ENCODE data around the gene COL18A1. TPM values are rescaled to one million over a fixed set of nuclear protein-coding genes. Genes with fewer than 3 reads are reported as not detected.

Gene COL18A1
- total and polyA plus RNA-seq, 5 donors, result 52.3 to 134 (median 80.5) TPM

DNA sequence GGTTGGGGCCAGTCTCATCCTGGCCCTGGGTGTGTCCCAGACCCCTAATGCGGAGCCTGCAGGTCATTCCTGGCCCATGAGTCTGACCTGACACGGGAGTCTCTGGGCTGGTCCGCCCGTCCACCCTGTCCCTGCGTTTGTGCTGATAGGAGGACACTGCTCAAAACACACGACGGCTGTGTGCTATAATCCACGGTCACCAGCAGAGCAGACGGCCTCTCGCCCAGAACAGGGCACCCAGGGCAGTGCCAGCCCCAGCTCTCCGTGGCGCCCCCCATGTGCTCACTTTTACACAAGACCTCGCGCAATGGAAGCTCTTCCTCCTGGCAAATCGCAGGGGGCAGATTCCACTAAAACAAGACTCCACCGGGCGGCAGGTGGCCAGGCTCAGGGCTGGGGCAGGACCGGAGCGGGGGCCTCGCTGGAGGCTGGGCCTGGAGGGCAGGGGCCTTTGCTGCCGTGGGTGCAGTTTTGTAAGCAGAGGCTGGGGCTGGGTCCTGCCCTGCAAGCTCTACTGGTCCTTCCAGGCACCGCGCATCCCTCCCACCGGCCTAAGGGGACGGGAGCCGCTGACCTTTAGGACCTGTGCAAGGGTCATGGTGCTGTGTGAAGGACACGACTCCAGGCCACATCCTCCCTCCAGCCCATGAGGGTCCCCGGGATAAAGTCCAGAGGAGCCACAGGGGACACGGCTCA, 147.9 kb downstream of the COL18A1 start:
- DNase-seq (peak in 2 of 3 donors; percentile 11 to 48), ATAC-seq (no peak)
- 87% methylated on average over 29 of the region's 29 CpGs for WGBS

DNA sequence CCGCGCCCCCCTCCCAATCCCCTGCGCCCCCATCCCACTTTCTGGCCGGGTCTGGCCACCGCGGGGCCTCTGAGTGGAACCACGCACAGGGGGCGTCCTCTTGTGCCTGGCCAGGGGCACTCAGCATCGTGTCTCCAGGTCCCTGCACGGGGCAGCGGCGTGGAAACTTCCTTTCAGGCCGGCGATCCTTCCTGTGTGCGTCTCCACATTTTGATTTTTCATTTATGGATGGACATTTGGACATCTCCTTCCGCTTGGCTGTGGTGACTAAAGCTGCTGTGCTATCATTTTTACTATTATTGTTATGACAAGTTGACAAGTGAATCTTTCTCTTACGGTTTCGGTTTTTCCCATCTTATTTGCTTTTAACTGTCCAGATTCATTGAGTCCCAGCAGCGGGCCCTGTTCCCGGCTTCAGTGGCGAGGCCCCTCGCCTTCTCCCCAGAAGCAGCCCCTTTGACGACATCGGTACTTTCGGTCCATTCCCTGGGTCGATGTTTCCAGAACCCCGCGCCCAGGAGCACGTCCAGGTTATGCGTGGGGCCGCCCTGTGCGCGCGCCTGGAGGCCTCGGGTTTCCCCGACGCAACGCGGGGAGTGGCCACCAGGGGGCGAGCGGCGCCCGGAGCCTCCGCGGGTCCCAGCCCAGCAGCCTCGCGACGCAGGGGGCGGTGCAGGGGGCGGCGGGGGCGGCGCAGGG, 149.7 kb downstream of the COL18A1 start:
- H3K27ac ChIP-seq (ENCODE audit: low read length), result peak overlapping the region; percentile 1
- H3K27me3 ChIP-seq (ENCODE audit: control insufficient read depth, insufficient read depth), result no peaks in the 10 kb centered on the region
- H3K4me1 ChIP-seq (ENCODE audit: control insufficient read depth, insufficient read depth, low read length), result no peaks in the 10 kb centered on the region
- H3K9me3 ChIP-seq (ENCODE audit: control insufficient read depth, low read length), result no peaks in the 10 kb centered on the region
- ATAC-seq, result peak; percentile 84
- WGBS, result 4% methylated on average over 53 of the region's 53 CpGs
- H3K4me3 ChIP-seq (ENCODE audit: low read length), result peak overlapping the region; percentile 66
- intact Hi-C loops (cut with DNase I), result loop anchor here in 3 of 4 donors (2.0 to 10.0 kb wide), 6 partner anchors 42 to 370 kb away; no protein-coding TSS in a partner anchor
- DNase-seq, result peak; percentile 81 to 95 (median 95)

More for the DNA sequence above, 147.9 kb downstream of the COL18A1 start:
- H3K4me3 ChIP-seq (ENCODE audit: low read length), result no peak overlapping the region
- no peak overlapping the region for H3K27ac ChIP-seq (ENCODE audit: low read length)
- no peaks in the 10 kb centered on the region for H3K4me1 ChIP-seq (ENCODE audit: control insufficient read depth, insufficient read depth, low read length)
- H3K9me3 ChIP-seq (ENCODE audit: control insufficient read depth, low read length), result no peaks in the 10 kb centered on the region
- H3K27me3 ChIP-seq (ENCODE audit: control insufficient read depth, insufficient read depth), result no peaks in the 10 kb centered on the region
- intact Hi-C loops (cut with DNase I), result loop anchor here in 2 of 4 donors (10.0 kb wide), 2 partner anchors 272 to 372 kb away; no protein-coding TSS in a partner anchor

DNA sequence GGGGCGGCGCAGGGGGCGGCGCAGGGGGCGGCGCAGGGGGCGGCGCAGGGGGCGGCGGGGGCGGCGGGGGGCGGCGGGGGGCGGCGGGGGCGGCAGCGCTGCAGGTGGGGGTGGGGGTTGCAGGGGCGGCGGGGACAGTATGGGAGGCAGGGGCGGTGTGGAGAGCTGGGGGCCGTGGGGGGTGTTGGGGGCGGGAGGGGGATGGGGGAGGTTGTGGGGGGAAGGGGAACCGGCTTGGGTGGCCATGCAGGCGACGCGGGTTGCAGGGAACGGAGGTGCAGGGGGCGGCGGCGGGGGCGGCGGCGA, 150.2 kb downstream of the COL18A1 start:
- Histone ChIP-seq H3K4me3 (ENCODE audit: low read length) (peak overlapping the region; percentile 66), H3K27me3 (ENCODE audit: control insufficient read depth, insufficient read depth) (no peaks in the 10 kb centered on the region), H3K4me1 (ENCODE audit: control insufficient read depth, insufficient read depth, low read length) (no peaks in the 10 kb centered on the region), H3K9me3 (ENCODE audit: control insufficient read depth, low read length) (no peaks in the 10 kb centered on the region), H3K27ac (ENCODE audit: low read length) (no peak overlapping the region)
- WGBS, result 2% methylated on average over 20 of the region's 34 CpGs
- DNase-seq (no peak), ATAC-seq (no peak)
- intact Hi-C loops (cut with DNase I), result loop anchor here in 3 of 4 donors (2.0 to 10.0 kb wide), 6 partner anchors 42 to 370 kb away; no protein-coding TSS in a partner anchor

DNA sequence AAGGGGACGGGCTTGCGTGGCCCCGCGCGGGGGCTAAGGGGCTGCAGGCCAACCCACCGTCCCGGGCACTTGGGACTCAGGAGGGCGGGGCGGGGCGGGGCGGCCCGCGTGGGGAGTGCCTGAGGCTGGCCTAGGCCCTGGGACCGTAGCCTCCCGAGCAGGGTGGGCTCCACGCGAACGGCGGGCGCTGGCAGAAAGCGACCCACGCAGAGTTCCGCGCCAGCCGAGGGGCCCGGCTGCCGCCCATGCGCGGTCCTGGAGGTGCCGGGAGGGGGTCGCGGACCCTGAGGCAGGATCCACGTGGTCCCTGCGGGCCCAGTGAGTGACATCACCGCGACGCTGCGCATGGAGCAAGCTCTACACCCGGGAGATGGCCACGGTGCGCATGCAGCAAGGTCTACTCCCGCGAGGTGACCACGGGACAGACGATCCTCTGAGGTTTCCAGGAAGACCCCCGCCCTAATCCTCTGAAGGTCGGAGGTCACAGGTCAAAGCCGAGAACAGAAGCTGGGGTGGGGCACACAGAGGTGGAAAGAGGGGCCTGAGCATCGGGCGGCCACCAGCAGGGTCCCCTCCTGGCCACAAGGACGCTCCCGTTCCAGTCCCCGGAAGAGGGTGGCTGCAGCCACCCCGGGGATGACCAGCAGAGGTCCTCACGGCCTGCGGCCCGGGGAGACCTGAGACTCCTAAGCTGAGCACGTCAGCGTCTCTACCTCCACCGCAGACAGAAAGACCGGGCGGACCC, 150.8 kb downstream of the COL18A1 start:
- H3K27me3 ChIP-seq (ENCODE audit: control insufficient read depth, insufficient read depth), result no peaks in the 10 kb centered on the region
- intact Hi-C loops (cut with DNase I), result loop anchor here (2.0 to 10.0 kb wide), 6 partner anchors 41 to 369 kb away; no protein-coding TSS in a partner anchor
- ATAC-seq, result peak; percentile 84 to 86
- H3K4me1 ChIP-seq (ENCODE audit: control insufficient read depth, insufficient read depth, low read length), result no peaks in the 10 kb centered on the region
- peak overlapping the region; percentile 66 for H3K4me3 ChIP-seq (ENCODE audit: low read length)
- DNase-seq, result peak; percentile 73 to 90 (median 90)
- no peaks in the 10 kb centered on the region for H3K9me3 ChIP-seq (ENCODE audit: control insufficient read depth, low read length)
- WGBS, result under 1% methylated on average over 62 of the region's 62 CpGs
- peak overlapping the region; percentile 89 for H3K27ac ChIP-seq (ENCODE audit: low read length)

DNA sequence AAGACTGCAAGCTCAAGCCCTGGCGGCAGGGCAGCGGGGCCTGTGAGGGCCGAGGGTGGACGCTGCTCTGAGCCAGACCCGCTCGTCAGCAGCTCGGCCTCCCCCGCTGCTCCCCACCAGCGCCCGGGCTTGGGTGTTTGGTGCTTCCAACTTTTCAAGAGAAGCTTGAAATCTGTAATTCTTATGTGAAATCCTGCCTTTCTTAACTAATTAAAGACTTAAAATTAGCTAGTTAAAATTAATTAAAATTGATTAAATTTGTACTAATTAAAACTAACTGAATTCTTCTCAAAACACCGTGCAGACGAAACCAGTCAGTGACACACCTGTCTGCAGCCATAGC, 151.3 kb downstream of the COL18A1 start:
- no peak for ATAC-seq
- no peak for DNase-seq
- Histone ChIP-seq H3K4me1 (ENCODE audit: control insufficient read depth, insufficient read depth, low read length) (no peaks in the 10 kb centered on the region), H3K4me3 (ENCODE audit: low read length) (no peak overlapping the region), H3K27me3 (ENCODE audit: control insufficient read depth, insufficient read depth) (no peaks in the 10 kb centered on the region), H3K9me3 (ENCODE audit: control insufficient read depth, low read length) (no peaks in the 10 kb centered on the region), H3K27ac (ENCODE audit: low read length) (no peak overlapping the region)
- intact Hi-C loops (cut with DNase I), result loop anchor here (2.0 to 10.0 kb wide), 5 partner anchors 41 to 369 kb away; no protein-coding TSS in a partner anchor
- 37% methylated on average over 12 of the region's 12 CpGs for WGBS

DNA sequence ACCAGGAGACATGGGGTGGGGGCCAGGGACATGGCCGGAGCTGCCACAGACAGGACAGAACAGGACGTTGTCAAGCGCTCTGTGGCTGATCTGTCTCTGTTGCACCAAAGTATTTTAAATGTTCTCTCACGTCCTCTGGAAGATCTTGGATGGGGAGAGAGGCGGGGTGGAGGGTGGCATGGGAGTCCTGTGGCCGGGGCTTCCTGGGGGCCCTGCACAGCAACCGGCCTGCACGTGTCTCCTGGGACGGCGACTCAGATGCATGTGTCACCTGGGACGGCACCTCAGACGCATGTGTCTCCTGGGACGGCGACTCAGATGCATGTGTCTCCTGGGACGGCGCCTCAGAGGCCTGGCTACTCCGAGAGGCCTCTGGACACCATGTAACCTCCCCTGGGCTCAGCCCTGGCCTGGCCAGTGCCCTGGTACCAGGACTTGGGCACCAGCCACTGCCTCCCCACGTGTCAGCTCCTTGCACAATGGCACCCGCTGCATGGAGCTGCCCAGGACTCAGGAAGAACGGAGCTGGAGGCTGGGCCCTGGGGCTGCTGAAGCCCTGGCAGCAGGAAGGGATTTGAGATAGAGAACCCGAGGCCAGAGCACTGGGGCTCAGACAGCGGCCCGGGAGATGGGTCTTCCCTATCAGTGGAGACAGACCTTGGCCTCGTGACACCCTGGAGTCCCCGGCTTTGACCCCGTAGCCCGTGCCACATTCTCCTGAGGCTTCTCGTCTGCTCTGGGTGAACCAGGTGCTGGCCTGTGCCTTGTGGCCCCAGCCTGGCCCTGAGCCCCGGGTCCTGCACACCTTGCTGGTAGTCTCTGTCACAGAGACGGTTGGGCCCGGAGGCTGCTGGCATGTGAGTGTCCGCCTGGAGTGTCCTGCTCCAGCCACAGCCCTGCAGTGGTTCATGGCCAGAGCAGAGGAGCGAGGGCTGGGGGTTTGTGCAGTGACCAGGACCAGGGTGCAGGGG, 152.0 kb downstream of the COL18A1 start:
- no peak overlapping the region for H3K4me3 ChIP-seq (ENCODE audit: low read length)
- WGBS, result 79% methylated on average over 33 of the region's 33 CpGs
- no peak for ATAC-seq
- DNase-seq, result peak in 2 of 3 donors; percentile 67 to 70
- H3K9me3 ChIP-seq (ENCODE audit: control insufficient read depth, low read length), result no peaks in the 10 kb centered on the region
- intact Hi-C loops (cut with DNase I), result loop anchor here (2.0 to 10.0 kb wide), 5 partner anchors 40 to 368 kb away; no protein-coding TSS in a partner anchor
- no peaks in the 10 kb centered on the region for H3K4me1 ChIP-seq (ENCODE audit: control insufficient read depth, insufficient read depth, low read length)
- H3K27ac ChIP-seq (ENCODE audit: low read length), result no peak overlapping the region
- no peaks in the 10 kb centered on the region for H3K27me3 ChIP-seq (ENCODE audit: control insufficient read depth, insufficient read depth)

DNA sequence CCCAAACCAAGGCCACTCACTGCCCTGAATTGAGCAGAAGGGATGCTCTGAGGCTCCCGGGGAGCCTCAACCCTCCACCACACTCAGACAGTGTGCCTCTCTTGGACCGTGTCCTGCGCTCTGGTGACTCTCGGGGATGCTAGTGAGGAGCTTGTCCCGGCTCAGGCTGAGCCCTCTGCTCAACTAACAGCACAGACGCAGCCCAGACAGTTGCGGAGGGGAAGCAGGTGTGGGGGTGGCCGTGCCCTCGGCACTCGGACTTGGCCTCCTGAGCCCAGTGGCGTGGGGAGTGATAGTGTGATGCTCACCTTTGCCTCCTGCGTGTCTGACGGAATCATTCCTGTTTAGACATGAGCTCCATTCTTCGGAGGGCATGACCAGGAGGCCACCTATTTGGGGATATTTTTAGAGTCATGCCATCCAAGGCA, 152.7 kb downstream of the COL18A1 start:
- ATAC-seq (no peak), DNase-seq (no peak)
- H3K27ac ChIP-seq (ENCODE audit: low read length), result no peak overlapping the region
- intact Hi-C loops (cut with DNase I), result loop anchor here (2.0 to 10.0 kb wide), 5 partner anchors 40 to 367 kb away; no protein-coding TSS in a partner anchor
- 74% methylated on average over 14 of the region's 14 CpGs for WGBS
- H3K4me1 ChIP-seq (ENCODE audit: control insufficient read depth, insufficient read depth, low read length), result no peaks in the 10 kb centered on the region
- H3K4me3 ChIP-seq (ENCODE audit: low read length), result no peak overlapping the region
- no peaks in the 10 kb centered on the region for H3K27me3 ChIP-seq (ENCODE audit: control insufficient read depth, insufficient read depth)
- no peaks in the 10 kb centered on the region for H3K9me3 ChIP-seq (ENCODE audit: control insufficient read depth, low read length)

DNA sequence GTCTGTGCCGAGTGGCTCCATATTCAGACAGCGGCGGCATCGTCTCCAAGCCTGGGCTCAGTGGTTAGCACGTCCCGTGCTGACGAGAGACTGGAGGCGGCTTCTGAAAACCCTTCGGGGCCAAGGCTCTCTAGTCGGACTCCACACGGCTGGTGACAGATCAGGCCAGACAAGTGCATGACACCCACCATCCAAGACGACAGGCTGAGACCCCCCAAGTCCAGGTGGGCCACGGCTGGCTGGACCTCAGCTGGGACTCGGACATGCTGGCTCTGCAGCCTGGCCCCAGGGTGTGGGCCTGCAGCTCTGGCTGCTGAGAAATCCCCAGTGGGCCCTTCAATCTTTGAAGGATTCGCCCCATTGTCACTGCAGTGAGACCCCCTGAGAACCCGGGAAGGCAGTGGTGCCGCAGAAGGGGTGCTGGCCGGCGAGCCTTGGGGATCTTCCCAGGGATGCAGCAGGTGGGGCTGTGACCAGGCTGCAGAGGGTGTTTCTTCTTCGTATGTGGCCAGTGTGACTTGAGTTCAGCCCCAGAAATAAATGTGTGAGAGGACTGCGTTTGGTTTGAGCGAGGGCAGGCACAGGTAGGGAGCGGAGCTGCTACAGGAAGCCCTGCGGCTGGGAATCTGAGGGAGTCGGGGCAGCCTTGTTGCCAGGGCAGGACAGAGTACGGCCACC, 153.2 kb downstream of the COL18A1 start:
- WGBS, result 78% methylated on average over 26 of the region's 26 CpGs
- no peak overlapping the region for H3K4me3 ChIP-seq (ENCODE audit: low read length)
- H3K9me3 ChIP-seq (ENCODE audit: control insufficient read depth, low read length), result no peaks in the 10 kb centered on the region
- DNase-seq, result peak in 1 of 3 donors; percentile 32
- no peak overlapping the region for H3K27ac ChIP-seq (ENCODE audit: low read length)
- H3K27me3 ChIP-seq (ENCODE audit: control insufficient read depth, insufficient read depth), result no peaks in the 10 kb centered on the region
- H3K4me1 ChIP-seq (ENCODE audit: control insufficient read depth, insufficient read depth, low read length), result no peaks in the 10 kb centered on the region
- intact Hi-C loops (cut with DNase I), result loop anchor here in 3 of 4 donors (5.0 to 10.0 kb wide), 4 partner anchors 39 to 367 kb away; no protein-coding TSS in a partner anchor
- no peak for ATAC-seq

DNA sequence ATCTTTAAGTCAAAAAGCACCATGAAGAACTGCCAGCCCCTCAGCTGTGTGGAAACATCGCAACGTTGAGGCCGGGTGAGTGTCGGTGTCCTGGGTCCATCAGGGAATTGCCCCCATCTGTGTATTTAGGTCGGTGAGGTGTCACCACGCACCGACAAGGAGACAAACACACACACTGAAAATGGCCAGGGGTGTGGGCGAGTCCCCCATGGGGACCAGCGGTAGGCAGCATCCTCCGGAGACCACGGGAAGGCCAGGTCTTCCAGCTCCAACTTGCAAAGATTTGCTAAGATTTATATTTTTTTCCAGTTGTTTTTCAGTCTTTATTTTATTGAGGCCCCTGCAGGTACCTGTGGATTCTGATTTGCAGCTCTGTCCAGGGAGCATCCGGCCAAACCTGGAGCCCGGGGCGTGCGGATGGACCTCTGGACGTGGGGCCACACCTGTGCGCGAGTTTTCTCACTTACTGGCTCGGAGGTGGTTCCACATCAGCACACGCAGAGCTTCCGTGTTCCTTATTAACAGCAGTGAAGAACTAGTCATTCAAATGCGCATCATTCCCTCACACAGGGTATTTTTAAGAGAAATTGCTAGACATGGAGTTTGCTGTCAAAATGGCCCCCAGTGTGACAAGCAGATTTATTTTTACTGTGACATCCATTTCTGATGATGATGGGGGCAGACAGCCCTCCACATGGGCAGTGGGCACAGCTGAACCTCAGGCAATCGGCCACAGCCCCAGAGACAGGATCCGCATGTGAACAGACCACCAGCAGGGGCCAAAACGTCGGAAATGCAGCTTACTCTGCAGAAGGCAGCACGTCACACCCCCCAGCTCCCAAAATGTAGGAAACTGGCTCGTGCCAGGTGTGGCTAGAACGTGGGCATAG, 154.5 kb downstream of the COL18A1 start:
- Histone ChIP-seq H3K27me3 (ENCODE audit: control insufficient read depth, insufficient read depth) (no peaks in the 10 kb centered on the region), H3K4me1 (ENCODE audit: control insufficient read depth, insufficient read depth, low read length) (no peaks in the 10 kb centered on the region), H3K27ac (ENCODE audit: low read length) (no peak overlapping the region), H3K4me3 (ENCODE audit: low read length) (no peak overlapping the region), H3K9me3 (ENCODE audit: control insufficient read depth, low read length) (no peaks in the 10 kb centered on the region)
- DNase-seq (peak in 1 of 3 donors; percentile 34), ATAC-seq (no peak)
- intact Hi-C loops (cut with DNase I), result loop anchor here in 3 of 4 donors (5.0 to 10.0 kb wide), 5 partner anchors 38 to 365 kb away; no protein-coding TSS in a partner anchor
- WGBS, result 80% methylated on average over 29 of the region's 29 CpGs

Measured in right cardiac atrium (tissue), 5 donors.